GM23248 (cell line): Measurements from ENCODE around the gene P2RY12. TPM values are rescaled to one million over a fixed set of nuclear protein-coding genes. Genes with fewer than 3 reads are reported as not detected.

Source experiments
- DNase-seq: peaks from one replicate; pipeline ENCODE4 v3.0.0-alpha.2; 2015
- H2AFZ ChIP-seq: fragments of 200-600 bp; sonication (generic); 2 replicates; pipeline ENCODE4 v1.6.1; 2016; ENCODE audit warnings: antibody characterized with exemption
- H3F3A ChIP-seq: fragments of 200-600 bp; sonication (generic); 2 replicates; pipeline ENCODE4 v1.6.1; 2016; ENCODE audit warnings: mild to moderate bottlenecking, antibody characterized with exemption, mixed run types; ENCODE audit not compliant: insufficient read depth
- H3K27ac ChIP-seq: fragments of 200-600 bp; sonication (generic); 2 replicates; pipeline ENCODE4 v1.5.1; 2016; ENCODE audit warnings: mild to moderate bottlenecking
- H3K27me3 ChIP-seq: fragments of 200-600 bp; sonication (generic); replicated peaks from 2 replicates; pipeline ENCODE4 v1.6.1; 2016; ENCODE audit warnings: mild to moderate bottlenecking; ENCODE audit not compliant: insufficient read depth
- H3K36me3 ChIP-seq: fragments of 200-600 bp; sonication (generic); 2 replicates; pipeline ENCODE4 v1.6.1; 2016; ENCODE audit warnings: low read depth, mild to moderate bottlenecking
- H3K4me1 ChIP-seq: fragments of 200-600 bp; sonication (generic); 2 replicates; pipeline ENCODE4 v1.6.1; 2016; ENCODE audit warnings: mild to moderate bottlenecking; ENCODE audit not compliant: insufficient read depth
- H3K4me2 ChIP-seq: fragments of 200-600 bp; sonication (generic); one replicate; pipeline ENCODE4 v1.6.1; 2016; ENCODE audit warnings: mild to moderate bottlenecking; ENCODE audit not compliant: unreplicated experiment
- H3K4me3 ChIP-seq: fragments of 200-600 bp; sonication (generic); 2 replicates; pipeline ENCODE4 v1.5.1; 2016; ENCODE audit warnings: mild to moderate bottlenecking
- H3K79me2 ChIP-seq: fragments of 200-600 bp; sonication (generic); 2 replicates; pipeline ENCODE4 v1.6.1; 2016; ENCODE audit warnings: mild to moderate bottlenecking; ENCODE audit not compliant: insufficient read depth
- H3K9ac ChIP-seq: fragments of 200-600 bp; sonication (generic); 2 replicates; pipeline ENCODE4 v1.6.1; 2016; ENCODE audit warnings: mild to moderate bottlenecking
- H3K9me2 ChIP-seq: fragments of 200-600 bp; sonication (generic); 2 replicates; pipeline ENCODE4 v1.6.1; 2016; ENCODE audit warnings: mixed run types, mild to moderate bottlenecking, moderate library complexity; ENCODE audit not compliant: insufficient read depth
- H3K9me3 ChIP-seq: fragments of 200-600 bp; sonication (generic); one replicate; pipeline ENCODE4 v1.6.1; 2017; ENCODE audit warnings: low read depth
- H4K20me1 ChIP-seq: fragments of 200-600 bp; sonication (generic); 2 replicates; pipeline ENCODE4 v1.6.0; 2016; ENCODE audit not compliant: insufficient read depth
- EZH2 ChIP-seq: fragments of 200-600 bp; sonication (generic); IDR thresholded peaks from 2 replicates; pipeline ENCODE4 v1.6.1; 2018; ENCODE audit warnings: antibody characterized with exemption, mild to moderate bottlenecking; ENCODE audit not compliant: insufficient read depth, poor library complexity, severe bottlenecking
- EZH2phosphoT487 ChIP-seq: fragments of 200-600 bp; sonication (generic); IDR thresholded peaks from 2 replicates; pipeline ENCODE4 v1.6.1; 2018; ENCODE audit warnings: antibody characterized with exemption, moderate library complexity, mild to moderate bottlenecking, low read depth; ENCODE audit not compliant: insufficient read depth
- WGBS, 2 experiments: methylation state at CpG; one replicate each; pipeline ENCODE4 v1.1.6; 2015 to 2017; ENCODE audit warnings: low lambda C conversion rate in 2 of 2, low coverage in 1 of 2; ENCODE audit errors: missing lambda C conversion rate in 2 of 2; 5-methylcytosine and 5-hydroxymethylcytosine counted together
- in situ Hi-C: fragments of 300-500 bp; cut with MboI; formaldehyde crosslinking; loops from 2 replicates; pipeline ENCODE4 v1.15.0; 2020
- polyA plus RNA-seq: library from polyadenylated mRNA; unstranded; fragments of >200 nt; fragmentation: Nextera tagmentation; extraction: Ambion mirVana; gene quantifications from 2 replicates; pipeline ENCODE4 v1.2.1, GENCODE V29; 2016
- total RNA-seq: library from RNA; depleted of rRNA; stranded (reverse); fragments of >200 nt; shearing (Covaris generic); gene quantifications from 2 replicates; pipeline ENCODE4 v1.2.3, GENCODE V29; 2014

Gene P2RY12
- total and polyA plus RNA-seq, 2 experiments from 2014 or later = not detected

DNA sequence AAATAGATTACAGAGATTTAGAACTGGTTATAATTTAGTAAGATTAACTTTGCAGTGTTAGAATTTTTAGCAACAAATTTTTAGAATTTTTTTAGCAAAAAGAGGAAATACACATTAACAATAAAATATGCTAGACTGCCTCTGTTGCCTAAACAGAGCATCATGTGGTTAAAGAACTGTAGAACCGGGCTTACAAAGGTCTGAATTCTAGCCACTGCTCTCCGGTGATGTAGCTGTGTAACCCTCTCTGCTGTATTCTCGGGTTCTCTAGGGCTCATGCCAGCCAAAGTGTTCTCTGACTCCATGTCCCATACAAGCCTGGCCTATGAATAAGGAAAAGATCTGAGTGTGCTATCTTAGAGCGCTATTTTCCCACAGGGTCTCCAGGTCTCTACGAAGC is 2.9 kb upstream of the P2RY12 start:
- H3K9me2 ChIP-seq = no peaks in the 10 kb centered on the region
- H3K4me3 ChIP-seq = no peak overlapping the region
- no peak overlapping the region for H3K27ac ChIP-seq
- H3K4me2 ChIP-seq = no peak overlapping the region
- 0 out of 2 replicates have a peak, but pooled peaks cover 3% of the 10 kb centered on the region for H3F3A ChIP-seq
- no peaks in the 10 kb centered on the region for H3K27me3 ChIP-seq
- H3K4me1 ChIP-seq = peaks cover 10% of the 10 kb centered on the region; the same call in 1 of the 2 replicates
- no peaks in the 10 kb centered on the region for H3K36me3 ChIP-seq
- no peaks in the 10 kb centered on the region for H3K9me3 ChIP-seq
- no peaks in the 10 kb centered on the region for H4K20me1 ChIP-seq
- H3K9ac ChIP-seq = no peak overlapping the region
- no peak for TF ChIP-seq EZH2
- no peak for TF ChIP-seq EZH2phosphoT487
- H3K79me2 ChIP-seq = no peaks in the 10 kb centered on the region
- H2AFZ ChIP-seq = no peak overlapping the region
- WGBS, 2 experiments = 88 to 91% methylated on average over 5 of the region's 5 CpGs
- no peak for DNase-seq
- in situ Hi-C loops = no loop called here

DNA sequence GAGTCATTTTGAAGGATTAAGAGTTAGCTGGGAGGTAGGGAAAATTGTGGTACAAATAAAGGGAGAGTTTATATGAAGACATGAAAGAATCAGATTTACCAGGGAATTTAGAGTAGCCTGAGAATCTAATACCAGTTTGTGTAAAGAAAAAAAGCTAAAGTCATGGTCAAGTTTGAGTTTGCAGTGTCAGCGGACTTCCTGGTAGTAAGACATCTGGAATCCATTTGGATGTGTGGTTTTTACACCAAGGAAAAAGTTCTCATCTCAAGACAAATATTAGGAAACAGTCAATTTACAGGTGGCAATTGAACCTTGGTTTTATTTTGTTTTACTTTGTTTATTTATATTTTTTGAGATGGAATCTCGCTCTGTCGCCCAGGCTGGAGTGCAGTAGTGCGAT is 1.5 kb upstream of the P2RY12 start:
- no peak for TF ChIP-seq EZH2
- no peak for TF ChIP-seq EZH2phosphoT487
- Histone ChIP-seq H3K9me3 (no peaks in the 10 kb centered on the region), H3F3A (peaks cover 8% of the 10 kb centered on the region; the same call in 1 of the 2 replicates), H3K27me3 (no peaks in the 10 kb centered on the region), H3K36me3 (no peaks in the 10 kb centered on the region), H4K20me1 (no peaks in the 10 kb centered on the region), H3K4me1 (peaks cover 17% of the 10 kb centered on the region; the same call in 1 of the 2 replicates), H3K4me2 (no peak overlapping the region), H3K4me3 (no peak overlapping the region), H3K27ac (no peak overlapping the region), H3K79me2 (no peaks in the 10 kb centered on the region), H3K9me2 (no peaks in the 10 kb centered on the region), H2AFZ (no peak overlapping the region), H3K9ac (no peak overlapping the region)
- WGBS, 2 experiments = 76% methylated on average over 4 of the region's 4 CpGs
- in situ Hi-C loops = no loop called here
- DNase-seq = peak; percentile 54

DNA sequence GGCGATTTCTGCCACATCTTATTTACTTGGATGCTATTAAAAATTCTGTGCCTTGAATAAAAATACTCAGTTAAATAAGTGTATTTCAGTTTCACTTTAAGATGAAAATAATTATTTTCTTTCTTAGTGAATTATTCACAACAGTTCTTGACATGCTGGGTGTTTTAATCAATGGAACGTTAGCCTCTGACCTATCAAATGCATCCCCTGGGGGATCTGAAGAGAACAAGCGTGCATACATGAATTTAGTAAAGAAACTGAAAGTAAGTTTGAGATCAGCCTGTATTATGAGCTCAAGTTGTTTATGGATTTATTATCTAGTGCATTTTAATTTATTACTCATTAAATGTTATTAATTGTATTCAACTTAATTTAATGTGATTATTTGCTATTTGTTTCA is 597 bp downstream of the P2RY12 start:
- no peaks in the 10 kb centered on the region for H3K9me3 ChIP-seq
- WGBS, 2 experiments = 33 to 35% methylated on average over 3 of the region's 3 CpGs
- H3K27me3 ChIP-seq = no peaks in the 10 kb centered on the region
- TF ChIP-seq EZH2phosphoT487 (no peak), EZH2 (no peak)
- H3K27ac ChIP-seq = no peak overlapping the region
- H3K79me2 ChIP-seq = no peaks in the 10 kb centered on the region
- peak overlapping the region; percentile 41; the same call in 1 of the 2 replicates for H2AFZ ChIP-seq
- no peaks in the 10 kb centered on the region for H3K9me2 ChIP-seq
- peak overlapping the region; percentile 55 for H3K4me2 ChIP-seq
- peaks cover 17% of the 10 kb centered on the region; the same call in 1 of the 2 replicates for H3K4me1 ChIP-seq
- in situ Hi-C loops = no loop called here
- peaks cover 8% of the 10 kb centered on the region; the same call in 1 of the 2 replicates for H3F3A ChIP-seq
- no peaks in the 10 kb centered on the region for H3K36me3 ChIP-seq
- no peaks in the 10 kb centered on the region for H4K20me1 ChIP-seq
- DNase-seq = no peak
- H3K4me3 ChIP-seq = peak overlapping the region; percentile 38
- H3K9ac ChIP-seq = 0 out of 2 replicates have a peak overlapping the region, but pooled peaks have one; percentile 7

DNA sequence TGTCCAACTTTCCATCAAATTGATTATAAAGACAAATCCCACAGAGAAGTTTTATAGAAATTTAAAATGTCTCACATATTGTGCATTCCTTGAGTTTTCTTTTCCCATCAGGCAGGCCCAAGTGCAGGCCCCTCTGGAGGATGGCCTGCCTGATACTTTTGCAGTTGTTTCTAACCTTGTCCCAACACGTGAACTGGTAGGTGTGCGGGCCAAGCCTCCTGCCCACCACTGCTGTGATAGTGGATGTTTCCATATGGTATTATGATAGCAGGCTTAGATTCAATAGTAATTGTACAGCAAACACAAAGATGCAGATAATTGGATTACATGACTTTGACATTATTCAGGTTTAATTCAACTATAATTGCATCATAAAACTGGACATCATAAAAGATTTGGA is 1.4 kb downstream of the P2RY12 start:
- no peak for TF ChIP-seq EZH2
- no peak for TF ChIP-seq EZH2phosphoT487
- Histone ChIP-seq H2AFZ (0 out of 2 replicates have a peak overlapping the region, but pooled peaks have one; percentile 13), H3K9me2 (no peaks in the 10 kb centered on the region), H3K9me3 (no peaks in the 10 kb centered on the region), H4K20me1 (no peaks in the 10 kb centered on the region), H3K36me3 (no peaks in the 10 kb centered on the region), H3K4me2 (no peak overlapping the region), H3K4me3 (no peak overlapping the region), H3F3A (peaks cover 8% of the 10 kb centered on the region; the same call in 1 of the 2 replicates), H3K4me1 (peaks cover 17% of the 10 kb centered on the region; the same call in 1 of the 2 replicates), H3K27ac (no peak overlapping the region), H3K9ac (no peak overlapping the region), H3K27me3 (no peaks in the 10 kb centered on the region), H3K79me2 (no peaks in the 10 kb centered on the region)
- in situ Hi-C loops = no loop called here
- WGBS, 2 experiments = 83 to 93% methylated on average over 2 of the region's 2 CpGs
- no peak for DNase-seq
